Measurements from ENCODE around the gene PALD1. TPM values are rescaled to one million over a fixed set of nuclear protein-coding genes. Genes with fewer than 3 reads are reported as not detected.

PALD1 gene
- total and polyA plus RNA-seq, 8 donors = 2.2 to 15.1 (median 3.9) TPM

DNA sequence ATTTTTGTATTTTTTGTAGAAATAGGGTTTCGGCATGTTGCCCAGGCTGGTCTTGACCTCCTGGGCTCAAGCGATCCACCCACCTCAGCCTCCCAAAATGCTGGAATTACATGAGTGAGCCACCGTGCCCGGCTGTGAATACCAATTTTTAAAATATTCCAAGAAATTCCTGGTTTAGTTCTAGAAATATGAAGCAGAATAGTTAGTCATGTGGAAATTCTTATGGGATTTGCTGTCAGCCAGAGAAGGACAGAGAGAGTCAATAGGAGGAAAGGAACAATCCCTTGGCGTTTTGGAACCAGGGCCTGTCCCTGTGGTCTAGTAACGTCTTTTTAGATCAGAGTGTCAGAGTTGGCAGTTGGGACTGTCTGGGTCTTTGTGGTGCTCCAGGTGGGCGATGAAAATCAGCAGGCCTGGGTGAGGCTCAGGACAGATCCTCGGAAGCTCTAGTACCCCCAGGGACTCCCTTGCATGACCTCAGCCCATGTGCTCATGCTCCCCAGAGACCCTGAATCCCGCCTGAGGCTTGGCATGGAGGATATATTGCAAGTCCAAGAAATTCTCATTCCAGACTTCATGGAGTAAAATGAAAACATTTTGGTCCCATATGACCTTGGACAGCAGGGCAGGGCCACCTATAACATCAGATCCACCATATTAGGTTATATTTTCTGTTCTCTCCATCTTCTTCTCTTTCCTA, 44.8 kb upstream of the PALD1 start:
- H3K27me3 ChIP-seq = no peaks in the 10 kb centered on the region
- peaks cover 0 to 2% (median 0%) of the 10 kb centered on the region in 3 donors for H3K36me3 ChIP-seq
- TF ChIP-seq, protein P1, sequence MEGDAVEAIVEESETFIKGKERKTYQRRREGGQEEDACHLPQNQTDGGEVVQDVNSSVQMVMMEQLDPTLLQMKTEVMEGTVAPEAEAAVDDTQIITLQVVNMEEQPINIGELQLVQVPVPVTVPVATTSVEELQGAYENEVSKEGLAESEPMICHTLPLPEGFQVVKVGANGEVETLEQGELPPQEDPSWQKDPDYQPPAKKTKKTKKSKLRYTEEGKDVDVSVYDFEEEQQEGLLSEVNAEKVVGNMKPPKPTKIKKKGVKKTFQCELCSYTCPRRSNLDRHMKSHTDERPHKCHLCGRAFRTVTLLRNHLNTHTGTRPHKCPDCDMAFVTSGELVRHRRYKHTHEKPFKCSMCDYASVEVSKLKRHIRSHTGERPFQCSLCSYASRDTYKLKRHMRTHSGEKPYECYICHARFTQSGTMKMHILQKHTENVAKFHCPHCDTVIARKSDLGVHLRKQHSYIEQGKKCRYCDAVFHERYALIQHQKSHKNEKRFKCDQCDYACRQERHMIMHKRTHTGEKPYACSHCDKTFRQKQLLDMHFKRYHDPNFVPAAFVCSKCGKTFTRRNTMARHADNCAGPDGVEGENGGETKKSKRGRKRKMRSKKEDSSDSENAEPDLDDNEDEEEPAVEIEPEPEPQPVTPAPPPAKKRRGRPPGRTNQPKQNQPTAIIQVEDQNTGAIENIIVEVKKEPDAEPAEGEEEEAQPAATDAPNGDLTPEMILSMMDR (IDR thresholded peaks at IDR 0.05) = no peak
- WGBS, 2 donors = 85 to 88% methylated on average over 9 of the region's 9 CpGs
- no peak overlapping the region for H3K4me3 ChIP-seq
- DNase-seq (peak in 1 of 6 donors; percentile 9), FAIRE-seq (no peak), ATAC-seq (no peak)
- peaks cover 5 to 6% (median 5%) of the 10 kb centered on the region in 3 donors for H3K4me1 ChIP-seq
- intact Hi-C loops (cut with DNase I) = no loop called here
- no peak overlapping the region for H3K27ac ChIP-seq
- no peaks in the 10 kb centered on the region for H3K9me3 ChIP-seq

DNA sequence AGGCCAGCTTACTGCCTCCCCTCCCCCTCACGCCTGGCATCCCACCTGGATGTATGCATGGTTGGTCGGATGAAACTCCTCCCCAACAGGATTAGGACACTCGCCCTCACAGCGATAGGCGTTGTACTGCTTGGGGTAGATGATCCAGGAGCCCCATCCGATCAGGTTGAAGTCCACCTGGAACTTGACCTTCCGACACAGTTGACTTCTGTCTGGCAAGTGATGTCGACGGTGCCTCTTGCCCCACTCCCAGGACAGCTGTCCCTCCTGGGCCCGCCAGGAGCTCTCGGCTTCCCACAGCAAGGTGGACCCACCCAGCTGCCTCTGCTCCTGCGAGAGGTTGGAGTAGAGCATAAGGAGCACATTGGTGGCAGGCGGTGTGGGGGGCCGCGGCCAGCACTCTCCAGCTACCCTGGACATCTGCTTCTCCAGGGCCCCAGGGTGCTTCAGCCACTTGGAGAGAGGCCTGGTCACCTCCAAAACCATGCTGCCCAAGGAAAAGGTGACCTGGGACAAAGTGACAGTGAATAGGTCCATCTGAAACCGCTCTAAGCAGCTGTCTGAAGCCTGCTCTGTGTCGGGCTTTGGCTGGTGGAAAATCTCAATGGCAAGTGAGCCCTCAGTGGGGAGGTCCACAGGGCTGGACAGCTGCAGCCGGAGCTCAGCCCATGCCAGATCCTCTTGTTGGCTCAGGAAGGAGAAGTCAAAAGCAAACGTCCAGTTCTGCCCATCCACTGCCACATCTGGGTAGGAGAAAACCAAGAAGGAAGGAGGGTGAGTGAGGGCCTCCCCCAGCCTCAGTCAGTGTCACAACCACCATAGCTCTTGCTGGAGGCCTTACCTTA, 43.1 kb upstream of the PALD1 start:
- Histone ChIP-seq H3K9me3 (no peaks in the 10 kb centered on the region), H3K4me1 (peaks cover under 1 to 6% (median 2%) of the 10 kb centered on the region in 3 donors), H3K36me3 (no peaks in the 10 kb centered on the region), H3K27ac (no peak overlapping the region), H3K4me3 (no peak overlapping the region), H3K27me3 (no peaks in the 10 kb centered on the region)
- no peak for ATAC-seq
- FAIRE-seq = no peak
- DNase-seq = peak in 1 of 6 donors; percentile 31
- WGBS, 2 donors = 92 to 93% methylated on average over 19 of the region's 19 CpGs
- intact Hi-C loops (cut with DNase I) = no loop called here
- TF ChIP-seq, protein P1 (IDR thresholded peaks at IDR 0.05) = no peak

DNA sequence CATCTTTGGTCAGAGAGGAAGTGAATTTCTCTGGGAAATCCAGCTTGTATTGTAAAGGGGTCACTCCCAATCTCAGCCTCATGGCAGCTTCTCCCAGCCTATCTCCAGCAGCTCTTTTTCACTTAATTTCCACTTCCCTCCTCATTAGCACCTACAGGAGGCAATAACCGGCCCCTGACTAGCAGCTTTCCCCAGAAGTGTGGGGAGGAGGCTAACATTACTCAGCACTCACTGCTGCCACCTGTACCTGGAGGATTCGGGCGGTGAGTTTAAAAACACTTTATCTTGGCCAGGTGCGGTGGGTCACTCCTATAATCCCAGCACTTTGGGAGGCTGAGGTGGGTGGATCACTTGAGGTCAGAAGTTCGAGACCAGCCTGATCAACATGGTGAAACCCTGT, 40.8 kb upstream of the PALD1 start:
- intact Hi-C loops (cut with DNase I) = no loop called here
- Histone ChIP-seq H3K4me3 (no peak overlapping the region), H3K27ac (no peak overlapping the region), H3K4me1 (peaks cover 0 to 9% (median 5%) of the 10 kb centered on the region in 3 donors), H3K27me3 (peaks cover 0 to 7% (median 3%) of the 10 kb centered on the region in 4 donors), H3K36me3 (no peaks in the 10 kb centered on the region), H3K9me3 (no peaks in the 10 kb centered on the region)
- FAIRE-seq (no peak), DNase-seq (peak in 1 of 6 donors; percentile 3), ATAC-seq (no peak)
- 43 to 54% methylated on average over 5 of the region's 5 CpGs for WGBS, 2 donors
- TF ChIP-seq, protein P1 (IDR thresholded peaks at IDR 0.05) = no peak

DNA sequence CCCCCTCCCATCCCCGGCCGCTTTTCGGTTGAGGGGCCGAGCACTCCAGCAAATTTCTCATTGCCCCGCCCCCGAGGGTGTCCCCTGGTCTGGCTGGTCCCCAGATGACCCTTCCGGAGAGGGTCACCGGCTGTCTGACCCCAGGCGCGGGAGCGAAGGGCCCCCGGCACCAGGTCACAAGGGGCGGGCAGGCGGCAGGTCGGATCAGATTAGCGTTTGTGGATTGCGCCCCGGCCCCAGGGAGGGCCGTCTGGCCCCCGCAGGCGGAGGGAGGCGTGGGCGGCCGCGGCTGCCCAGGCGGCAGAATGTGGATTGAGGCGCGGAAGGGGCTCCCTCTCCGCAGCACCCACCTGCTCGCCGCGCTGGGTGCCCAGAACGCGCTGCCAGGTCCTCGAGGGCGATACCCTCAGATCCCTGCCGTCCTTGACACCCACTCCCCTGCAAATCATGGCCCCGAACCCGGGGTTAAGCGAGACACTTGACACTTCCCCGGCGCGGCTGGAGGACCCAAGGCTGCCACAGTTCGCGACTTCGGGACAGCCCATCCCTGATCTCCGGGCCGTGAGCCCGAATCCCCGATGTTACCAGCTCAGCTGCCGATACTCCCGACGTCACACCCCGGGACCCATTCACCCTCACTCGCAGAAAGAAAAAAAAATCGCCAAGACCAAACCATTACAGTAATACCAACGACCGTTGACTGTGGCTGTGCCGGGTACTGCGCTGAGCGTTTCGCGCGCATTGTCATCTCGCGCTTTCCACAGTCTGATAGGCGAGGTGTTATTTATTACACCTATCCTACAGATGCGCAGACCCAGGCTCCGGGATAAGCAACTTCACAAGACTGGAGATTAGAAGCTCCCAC, 38.0 kb upstream of the PALD1 start:
- peaks cover 0 to 7% (median 3%) of the 10 kb centered on the region in 4 donors for H3K27me3 ChIP-seq
- H3K9me3 ChIP-seq = no peaks in the 10 kb centered on the region
- peak in 2 of 6 donors; percentile 47 to 67 for DNase-seq
- TF ChIP-seq, protein P1 (IDR thresholded peaks at IDR 0.05) = no peak
- H3K4me3 ChIP-seq = peak overlapping the region in 1 of 4 donors; percentile 17
- WGBS, 2 donors = 4 to 5% methylated on average over 59 to 69 of the region's 69 CpGs
- peaks cover 0 to 9% (median 5%) of the 10 kb centered on the region in 3 donors for H3K4me1 ChIP-seq
- no peak for FAIRE-seq
- peak in 1 of 4 donors; percentile 30 for ATAC-seq
- intact Hi-C loops (cut with DNase I) = no loop called here
- no peaks in the 10 kb centered on the region for H3K36me3 ChIP-seq
- H3K27ac ChIP-seq = no peak overlapping the region
